Trophoblast cell (in vitro differentiated cells and primary cell): ENCODE data around the gene PCBD1.

Experiments
- DNase-seq, 2 donors: peaks; one replicate each; pipeline ENCODE4 v3.0.0-alpha.2; 2016
- H2AFZ ChIP-seq: 2 replicates; pipeline ENCODE4 v1.6.1; 2013; ENCODE audit warnings: low read length, moderate library complexity, mild to moderate bottlenecking; ENCODE audit not compliant: insufficient read depth, poor library complexity
- H2AK5ac ChIP-seq: 2 replicates; pipeline ENCODE4 v1.6.1; 2013; ENCODE audit warnings: mild to moderate bottlenecking, low read length
- H2BK120ac ChIP-seq: 2 replicates; pipeline ENCODE4 v1.6.1; 2013; ENCODE audit warnings: low read length, mild to moderate bottlenecking, moderate library complexity; ENCODE audit not compliant: insufficient read depth, poor library complexity
- H2BK12ac ChIP-seq: 2 replicates; pipeline ENCODE4 v1.6.1; 2013; ENCODE audit warnings: mild to moderate bottlenecking, low read length, moderate library complexity
- H2BK5ac ChIP-seq: 2 replicates; pipeline ENCODE4 v1.6.1; 2013; ENCODE audit warnings: low read length, low read depth, moderate library complexity, mild to moderate bottlenecking; ENCODE audit not compliant: poor library complexity
- H3K14ac ChIP-seq: 2 replicates; pipeline ENCODE4 v1.6.1; 2013; ENCODE audit warnings: mild to moderate bottlenecking, low read length
- H3K18ac ChIP-seq: 2 replicates; pipeline ENCODE4 v1.6.1; 2013; ENCODE audit warnings: mild to moderate bottlenecking, low read length
- H3K23ac ChIP-seq: 2 replicates; pipeline ENCODE4 v1.6.1; 2013; ENCODE audit warnings: low read length
- H3K27ac ChIP-seq: 2 replicates; pipeline ENCODE4 v1.5.1; 2013; ENCODE audit warnings: low read depth, mild to moderate bottlenecking, inconsistent platforms, low read length, moderate library complexity
- H3K27me3 ChIP-seq: 2 replicates; pipeline ENCODE4 v1.6.1; 2013; ENCODE audit warnings: inconsistent platforms, mild to moderate bottlenecking, low read length, moderate library complexity; ENCODE audit not compliant: insufficient read depth
- H3K36me3 ChIP-seq, 2 experiments: 1 replicate in 1 of 2; 2 replicates in 1 of 2; pipeline ENCODE4 v1.6.1; 2013; ENCODE audit warnings: low read length in 2 of 2, mild to moderate bottlenecking in 2 of 2, moderate library complexity in 1 of 2; ENCODE audit not compliant: insufficient read depth in 2 of 2, control insufficient read depth in 1 of 2
- H3K4ac ChIP-seq: 2 replicates; pipeline ENCODE4 v1.6.1; 2013; ENCODE audit warnings: low read depth, mild to moderate bottlenecking, low read length, moderate library complexity
- H3K4me1 ChIP-seq, 2 experiments: 1 replicate in 1 of 2; 2 replicates in 1 of 2; pipeline ENCODE4 v1.6.1; 2013; ENCODE audit warnings: low read length in 2 of 2, mild to moderate bottlenecking in 2 of 2, moderate library complexity in 1 of 2; ENCODE audit not compliant: insufficient read depth in 2 of 2, control insufficient read depth in 1 of 2
- H3K4me2 ChIP-seq: 2 replicates; pipeline ENCODE4 v1.6.1; 2013; ENCODE audit warnings: inconsistent platforms, mild to moderate bottlenecking, low read length, moderate library complexity
- H3K4me3 ChIP-seq: 2 replicates; pipeline ENCODE4 v1.5.1; 2013; ENCODE audit warnings: mild to moderate bottlenecking, low read depth, low read length, inconsistent platforms
- H3K79me1 ChIP-seq: one replicate; pipeline ENCODE4 v1.6.1; 2013; ENCODE audit warnings: low read length
- H3K79me2 ChIP-seq: 2 replicates; pipeline ENCODE4 v1.6.1; 2013; ENCODE audit warnings: low read length, mild to moderate bottlenecking; ENCODE audit not compliant: control insufficient read depth, insufficient read depth, poor library complexity
- H3K9ac ChIP-seq: 2 replicates; pipeline ENCODE4 v1.6.1; 2013; ENCODE audit warnings: mild to moderate bottlenecking, low read length
- H3K9me3 ChIP-seq: 2 replicates; pipeline ENCODE4 v1.6.1; 2013; ENCODE audit warnings: low read depth, mild to moderate bottlenecking, control low read depth, inconsistent platforms, low read length; ENCODE audit not compliant: insufficient read depth
- H4K12ac ChIP-seq: 2 replicates; pipeline ENCODE4 v1.6.1; 2013; ENCODE audit warnings: low read depth, mild to moderate bottlenecking, low read length, moderate library complexity
- H4K8ac ChIP-seq: 2 replicates; pipeline ENCODE4 v1.6.1; 2013; ENCODE audit warnings: low read depth, mild to moderate bottlenecking, low read length, moderate library complexity
- H4K91ac ChIP-seq: one replicate; pipeline ENCODE4 v1.6.1; 2013; ENCODE audit warnings: low read depth, mild to moderate bottlenecking, low read length, moderate library complexity
- WGBS: extraction: QIAGEN DNeasy Blood & Tissue Kit; methylation state at CpG from one replicate; pipeline ENCODE4 v1.1.7; 2013; ENCODE audit warnings: missing lambda C conversion rate; ENCODE audit not compliant: insufficient read length, insufficient coverage; ENCODE audit errors: extremely low coverage; 5-methylcytosine and 5-hydroxymethylcytosine counted together

Gene PCBD1

GRCh38 chr10:70910486-70911341, 22.3 kb upstream of the PCBD1 start:
- Histone ChIP-seq H3K9ac (no peak overlapping the region), H3K4me3 (no peak overlapping the region), H4K91ac (no peak overlapping the region), H2AK5ac (no peak overlapping the region), H3K79me2 (no peaks in the 10 kb centered on the region), H3K9me3 (peaks cover 6% of the 10 kb centered on the region), H2AFZ (no peak overlapping the region), H3K27me3 (peaks cover 2% of the 10 kb centered on the region), H3K4me1 (no peaks in the 10 kb centered on the region), H3K27ac (no peak overlapping the region), H2BK120ac (no peak overlapping the region), H3K23ac (no peak overlapping the region), H3K79me1 (no peaks in the 10 kb centered on the region), H4K12ac (no peak overlapping the region), H3K14ac (no peak overlapping the region), H2BK5ac (no peak overlapping the region), H3K36me3 (no peaks in the 10 kb centered on the region), H3K4ac (no peak overlapping the region), H3K18ac (no peak overlapping the region), H2BK12ac (no peak overlapping the region), H4K8ac (no peak overlapping the region), H3K4me2 (no peak overlapping the region)
- DNase-seq, result no peak
- no CpG with 5 or more reads among the region's 16 CpGs for whole genome bisulfite sequencing

DNA sequence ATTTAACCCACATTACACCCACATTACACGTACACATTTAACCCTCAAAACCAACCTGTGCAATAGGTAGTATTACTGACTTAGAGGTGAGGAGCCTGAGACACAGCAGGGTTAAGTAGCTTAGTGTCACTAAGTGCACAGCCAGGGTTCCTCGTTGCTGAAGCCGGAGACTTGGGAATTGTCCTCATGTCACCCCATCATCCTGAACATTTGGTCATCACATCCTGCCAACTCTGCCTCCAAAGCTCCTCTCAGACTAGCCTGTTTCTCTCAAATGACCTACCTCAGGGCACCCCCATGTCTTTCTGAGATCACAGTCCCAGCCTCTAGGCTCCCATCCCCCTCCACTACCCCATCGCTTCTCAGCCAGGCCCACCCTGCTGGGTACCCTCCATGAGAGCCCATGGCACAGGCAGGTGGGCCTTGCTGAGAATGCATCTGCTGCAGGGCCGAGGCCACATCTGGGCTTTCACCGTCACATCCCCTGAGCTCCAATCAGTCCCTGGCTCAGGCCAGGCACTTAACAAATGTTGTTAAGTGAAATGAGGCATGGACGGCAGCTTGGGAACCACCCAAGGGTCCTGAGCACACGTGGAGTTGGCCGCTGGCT, 21.1 kb upstream of the PCBD1 start:
- no peak overlapping the region for H3K27ac ChIP-seq
- H4K12ac ChIP-seq, result no peak overlapping the region
- WGBS, result 100% methylated on average over 1 of the region's 9 CpGs
- H3K9ac ChIP-seq, result no peak overlapping the region
- H3K4me2 ChIP-seq, result no peak overlapping the region
- H3K79me1 ChIP-seq, result no peaks in the 10 kb centered on the region
- H3K27me3 ChIP-seq, result no peaks in the 10 kb centered on the region
- no peak overlapping the region for H3K14ac ChIP-seq
- H3K79me2 ChIP-seq, result no peaks in the 10 kb centered on the region
- H4K91ac ChIP-seq, result no peak overlapping the region
- H2AFZ ChIP-seq, result no peak overlapping the region
- peaks cover 6% of the 10 kb centered on the region for H3K9me3 ChIP-seq
- no peak overlapping the region for H2BK12ac ChIP-seq
- H3K4me3 ChIP-seq, result no peak overlapping the region
- no peaks in the 10 kb centered on the region for H3K36me3 ChIP-seq
- H2BK5ac ChIP-seq, result no peak overlapping the region
- no peak overlapping the region for H3K18ac ChIP-seq
- no peak overlapping the region for H4K8ac ChIP-seq
- DNase-seq, result no peak
- no peak overlapping the region for H2BK120ac ChIP-seq
- H3K4ac ChIP-seq, result no peak overlapping the region
- no peak overlapping the region for H2AK5ac ChIP-seq
- no peaks in the 10 kb centered on the region for H3K4me1 ChIP-seq
- H3K23ac ChIP-seq, result no peak overlapping the region

DNA sequence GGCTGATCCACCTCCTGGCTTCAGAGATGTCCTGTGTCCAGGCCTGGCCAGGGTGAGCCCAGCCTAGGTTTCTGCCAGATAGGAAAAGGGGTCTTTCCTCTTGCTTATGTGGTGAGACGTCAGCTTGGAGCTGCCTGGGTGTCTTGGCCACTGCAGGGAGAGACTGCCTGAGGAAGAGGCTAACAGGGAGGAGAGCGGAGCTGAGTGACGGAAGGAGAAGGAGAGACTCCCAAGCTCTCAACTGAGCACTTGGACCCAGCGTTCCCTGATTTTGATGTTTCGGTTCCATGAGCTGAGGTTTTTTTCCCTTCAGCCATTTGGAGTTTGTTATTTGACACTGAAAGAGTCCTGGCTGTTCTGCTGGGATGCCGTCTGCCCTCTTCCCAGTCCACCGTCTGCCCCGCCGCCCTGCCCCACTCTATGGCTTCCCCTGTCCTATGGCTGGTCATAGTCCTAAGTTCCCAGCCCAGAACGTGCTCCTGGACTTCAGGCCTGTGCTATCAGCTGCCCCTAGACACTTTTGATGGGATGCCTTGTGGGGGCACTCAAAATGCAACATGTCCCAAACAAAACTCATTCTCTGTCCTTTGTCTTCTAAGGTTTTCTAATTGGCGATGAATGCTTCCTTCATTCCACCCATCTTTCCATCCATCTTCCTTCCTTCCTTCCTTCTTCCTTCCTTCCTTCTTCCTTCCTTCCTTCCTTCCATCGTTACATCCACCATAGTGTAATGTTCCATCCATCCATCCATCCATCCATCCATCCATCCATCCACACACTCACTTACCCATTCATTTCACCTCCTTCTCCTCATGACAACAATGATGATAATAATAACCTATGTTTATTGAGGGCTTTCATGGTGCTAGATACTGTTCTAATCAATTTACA, 20.3 kb upstream of the PCBD1 start:
- Histone ChIP-seq H3K9me3 (peaks cover 3% of the 10 kb centered on the region), H3K4me1 (no peaks in the 10 kb centered on the region), H2BK120ac (no peak overlapping the region), H3K27me3 (no peaks in the 10 kb centered on the region), H3K23ac (no peak overlapping the region), H3K4ac (no peak overlapping the region), H3K4me2 (no peak overlapping the region), H3K14ac (no peak overlapping the region), H3K9ac (no peak overlapping the region), H4K91ac (no peak overlapping the region), H3K36me3 (no peaks in the 10 kb centered on the region), H3K18ac (no peak overlapping the region), H4K8ac (no peak overlapping the region), H3K79me2 (no peaks in the 10 kb centered on the region), H3K27ac (no peak overlapping the region), H4K12ac (no peak overlapping the region), H2BK12ac (no peak overlapping the region), H3K4me3 (no peak overlapping the region), H2AK5ac (no peak overlapping the region), H3K79me1 (no peaks in the 10 kb centered on the region), H2BK5ac (no peak overlapping the region), H2AFZ (no peak overlapping the region)
- DNase-seq, result no peak
- WGBS, result 100% methylated on average over 1 of the region's 12 CpGs

DNA sequence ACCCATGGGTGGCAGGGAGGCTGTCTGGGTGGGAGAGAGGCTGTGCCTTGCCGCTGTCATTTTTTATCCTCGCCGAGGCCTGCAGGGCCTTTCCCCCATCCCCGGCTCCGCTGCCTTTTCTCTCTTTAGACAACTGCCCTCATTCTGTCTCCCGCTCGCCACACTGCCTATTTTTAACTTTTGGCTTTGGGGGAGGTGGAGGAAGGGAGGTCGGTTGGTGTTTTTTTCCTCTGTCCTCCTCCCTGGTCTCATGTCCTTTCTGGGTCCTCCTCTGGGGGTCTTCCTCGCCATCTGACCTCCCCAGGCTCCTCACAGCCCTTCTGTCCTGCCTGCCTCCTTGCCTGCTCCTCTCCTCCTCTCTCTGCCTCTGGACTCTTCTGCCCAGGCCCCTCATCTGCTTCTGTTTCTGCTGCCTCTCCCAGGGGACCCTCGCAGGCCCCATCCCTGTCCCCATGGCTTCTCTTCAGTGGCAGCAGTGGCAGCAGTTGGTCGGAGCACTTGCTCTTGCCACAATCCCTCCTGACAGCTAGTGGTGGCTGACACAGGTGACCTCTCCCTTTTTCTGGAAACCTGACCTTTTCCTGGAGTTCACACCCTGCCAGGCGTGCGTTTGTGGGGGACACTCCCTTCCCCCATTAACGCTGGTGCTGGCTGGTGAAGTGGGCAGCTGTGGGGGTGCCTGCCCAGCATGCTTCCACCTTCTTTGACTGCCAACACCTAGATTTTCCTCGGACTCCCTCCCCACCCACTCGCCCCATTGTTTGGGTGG, 19.5 kb upstream of the PCBD1 start:
- H3K4me1 ChIP-seq, result no peaks in the 10 kb centered on the region
- no peak overlapping the region for H3K4me3 ChIP-seq
- no peak overlapping the region for H4K8ac ChIP-seq
- H3K9ac ChIP-seq, result no peak overlapping the region
- H2BK5ac ChIP-seq, result no peak overlapping the region
- no peak overlapping the region for H4K91ac ChIP-seq
- H3K18ac ChIP-seq, result no peak overlapping the region
- H3K36me3 ChIP-seq, result no peaks in the 10 kb centered on the region
- no peak for DNase-seq
- H2AFZ ChIP-seq, result no peak overlapping the region
- H3K9me3 ChIP-seq, result peaks cover 2% of the 10 kb centered on the region
- H2BK120ac ChIP-seq, result no peak overlapping the region
- no peak overlapping the region for H3K4ac ChIP-seq
- no peak overlapping the region for H4K12ac ChIP-seq
- no peaks in the 10 kb centered on the region for H3K79me2 ChIP-seq
- H3K14ac ChIP-seq, result no peak overlapping the region
- no CpG with 5 or more reads among the region's 16 CpGs for WGBS
- H3K23ac ChIP-seq, result no peak overlapping the region
- H3K27me3 ChIP-seq, result no peaks in the 10 kb centered on the region
- no peak overlapping the region for H3K4me2 ChIP-seq
- H3K27ac ChIP-seq, result no peak overlapping the region
- H2AK5ac ChIP-seq, result no peak overlapping the region
- no peaks in the 10 kb centered on the region for H3K79me1 ChIP-seq
- H2BK12ac ChIP-seq, result no peak overlapping the region
